HG03378 (cell line): ENCODE measurements around the gene DENND1A.

Experiments used
- ATAC-seq: cut with Tn5 transposase; IDR thresholded peaks from one replicate; pipeline ENCODE4 v1.9.1; 2021; ENCODE audit warnings: mild to moderate bottlenecking, moderate library complexity; ENCODE audit not compliant: unreplicated experiment

DENND1A gene

DNA sequence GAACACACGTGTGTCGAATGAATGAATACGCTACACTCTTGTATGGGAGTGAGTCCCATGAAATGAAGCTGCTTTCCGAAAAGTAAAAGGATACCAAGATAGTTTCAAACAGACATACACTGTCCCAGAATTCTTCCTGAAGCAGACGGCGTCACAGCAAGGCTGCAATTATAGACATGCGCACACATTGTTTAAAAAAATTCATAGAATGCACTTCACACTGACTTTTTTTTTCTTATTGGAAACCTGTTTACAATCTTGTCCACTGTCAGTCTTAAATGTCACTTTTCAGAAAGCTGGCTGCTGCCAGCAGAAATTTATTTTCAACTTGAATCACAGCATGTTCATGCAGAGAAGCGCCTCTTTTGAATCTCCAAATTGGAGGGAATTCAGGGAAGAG is 449.1 kb downstream of the DENND1A start:
- no peak for ATAC-seq

DNA sequence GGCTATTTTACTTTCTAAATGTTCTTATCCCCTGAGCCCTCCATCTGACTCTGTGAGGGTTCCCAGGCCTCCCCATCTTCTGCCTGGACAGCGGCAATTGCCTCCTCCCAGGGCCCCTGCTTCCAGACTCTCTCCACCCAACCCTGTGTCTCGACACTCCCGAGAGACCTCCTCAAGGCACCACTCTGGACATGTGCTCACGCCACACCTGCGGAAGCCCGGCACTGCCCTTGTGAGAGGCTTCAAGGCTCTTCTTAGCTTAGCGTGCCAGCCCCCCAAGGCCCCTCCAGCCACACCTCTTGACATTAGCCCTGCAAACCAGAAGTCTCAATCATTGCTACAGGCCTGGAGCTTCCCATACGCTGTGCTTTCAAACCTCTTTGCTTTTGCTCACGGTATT is 449.8 kb downstream of the DENND1A start:
- no peak for ATAC-seq

DNA sequence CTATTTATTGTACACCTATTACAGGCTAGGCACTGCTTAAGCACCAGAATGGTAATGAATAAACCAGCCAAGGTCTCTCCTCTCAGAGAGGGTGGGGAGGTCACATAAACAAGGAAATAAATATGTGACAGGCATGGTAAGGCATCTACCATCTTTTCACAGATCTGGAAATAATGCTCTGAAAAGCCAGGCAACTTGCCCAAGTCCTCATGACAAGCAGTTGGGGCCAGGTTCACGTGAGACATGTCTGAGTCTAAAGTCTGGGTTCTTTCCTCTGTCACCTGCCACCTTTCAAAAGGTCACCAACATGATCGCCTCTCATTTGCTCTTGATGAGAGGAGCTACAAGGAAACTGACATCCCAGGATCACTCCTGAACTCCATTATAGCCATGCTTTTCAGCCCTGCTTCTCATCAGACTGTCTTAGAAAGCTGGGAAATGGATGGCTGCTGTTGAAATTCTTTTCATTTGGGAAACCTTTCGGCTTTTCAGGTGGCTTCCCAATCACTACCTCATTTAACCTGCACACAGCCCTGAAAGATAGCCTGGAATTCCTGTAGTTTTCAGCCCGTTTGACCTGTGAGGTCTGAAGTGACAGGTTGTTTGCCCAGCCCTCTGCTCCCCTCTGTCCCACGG is 450.8 kb downstream of the DENND1A start:
- no peak for ATAC-seq

DNA sequence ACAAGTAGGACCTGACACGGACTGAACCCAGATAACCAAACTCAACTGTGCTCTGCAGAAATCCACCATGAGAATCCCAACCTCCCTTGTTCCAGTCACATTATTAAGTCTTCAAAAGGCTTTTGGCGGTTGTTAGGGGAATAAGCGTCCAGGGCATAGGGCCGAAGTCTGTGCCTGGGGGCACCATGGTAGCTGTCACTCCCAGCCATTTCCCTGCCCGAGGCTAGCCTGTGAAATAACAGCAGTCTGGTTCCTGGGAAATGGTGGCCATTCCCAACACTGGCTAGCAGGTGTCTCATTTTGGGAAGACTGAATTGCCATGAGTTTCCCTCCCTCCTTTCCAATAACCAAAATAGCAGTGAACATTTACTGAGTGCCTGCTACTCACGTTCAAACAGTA is 451.8 kb downstream of the DENND1A start:
- ATAC-seq, result no peak

DNA sequence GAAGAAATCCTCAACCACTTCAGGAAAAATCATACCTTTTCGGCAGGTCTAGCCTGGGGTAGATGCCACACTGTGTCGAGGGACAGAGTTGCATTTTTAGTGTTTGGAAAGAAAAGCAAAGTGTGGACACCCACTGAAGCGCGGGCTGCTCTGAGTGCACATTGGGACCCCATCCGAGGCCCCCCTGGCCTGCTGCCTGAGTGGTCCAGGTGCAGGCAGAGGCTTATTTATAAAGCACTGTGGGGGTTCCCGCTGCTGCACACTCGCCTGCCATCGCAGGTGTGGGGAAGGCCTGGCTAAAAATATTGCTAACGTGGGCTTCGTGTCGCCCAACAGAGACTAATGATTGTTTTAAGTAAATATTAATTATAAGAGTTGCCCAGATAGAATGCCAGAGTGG is 454.5 kb downstream of the DENND1A start:
- no peak for ATAC-seq

DNA sequence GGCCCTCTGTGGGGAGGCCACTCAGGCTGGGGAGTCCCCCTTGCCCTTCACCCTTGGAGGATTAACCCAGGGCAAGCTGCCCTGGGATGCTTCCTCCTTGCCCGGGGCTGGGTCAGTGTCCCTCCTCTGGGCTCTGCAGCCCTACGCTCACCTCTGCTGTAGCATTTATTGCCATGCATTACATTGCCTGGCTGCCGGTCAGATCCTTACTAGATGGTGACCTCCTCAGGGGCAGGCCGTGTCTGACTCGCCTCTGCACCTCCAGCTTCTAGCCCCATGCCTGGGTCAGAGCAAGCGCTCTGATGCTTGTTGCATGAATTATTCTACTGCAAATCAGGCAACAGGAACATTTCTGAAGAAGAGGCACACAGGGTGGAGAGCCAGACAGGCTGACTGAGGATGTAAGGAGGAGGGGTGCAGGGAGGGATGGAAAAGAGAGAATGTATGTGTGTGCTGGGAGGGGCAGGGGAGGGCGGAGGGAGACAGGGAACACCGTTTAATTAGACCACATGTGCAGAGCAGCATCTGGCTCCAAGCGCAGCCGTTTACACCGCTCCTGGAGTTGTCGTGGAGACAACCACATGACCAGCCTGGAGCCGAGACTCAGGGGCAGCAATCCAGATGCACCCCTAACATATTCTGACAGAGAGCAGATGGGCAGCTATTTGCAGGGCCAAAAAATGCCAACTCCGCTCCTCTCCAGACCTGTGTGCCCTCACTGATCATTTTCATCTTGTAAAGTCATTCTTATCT is 456.9 kb downstream of the DENND1A start:
- ATAC-seq, result no peak

DNA sequence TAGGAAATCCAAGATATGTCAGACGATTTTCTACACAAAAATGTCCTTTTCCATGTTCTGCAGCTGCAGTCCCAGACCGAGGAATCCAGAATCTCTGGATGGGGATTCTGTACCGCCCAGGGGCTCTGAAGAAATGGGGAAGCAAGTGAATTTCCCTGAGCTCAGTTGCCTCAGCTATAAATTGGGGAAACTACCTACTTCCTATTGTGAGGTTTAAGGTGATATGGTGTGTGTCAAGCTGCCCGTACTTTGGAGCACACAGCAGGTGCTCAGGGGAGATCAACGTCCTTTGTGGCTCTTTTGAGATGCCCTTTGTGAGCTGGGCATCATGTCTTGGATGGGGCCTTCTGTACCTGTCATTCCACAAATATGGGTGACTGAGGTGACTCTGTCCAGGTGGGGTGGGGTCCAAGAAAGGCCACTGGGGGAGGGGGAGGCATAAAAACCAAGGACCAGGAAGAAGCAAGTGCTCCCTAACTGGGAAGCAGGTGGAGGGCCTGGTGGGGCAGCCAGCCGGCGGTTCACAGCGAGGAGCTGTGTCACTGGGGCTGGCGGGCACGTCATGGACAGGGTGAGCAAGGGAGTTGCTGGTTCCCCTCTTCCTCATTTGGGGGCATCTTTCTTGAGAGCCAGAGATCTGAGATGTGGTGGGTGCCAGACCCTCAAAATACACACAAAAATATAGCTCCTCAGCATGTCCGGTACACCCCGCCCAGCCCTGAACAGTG is 457.9 kb downstream of the DENND1A start:
- ATAC-seq, result no peak

DNA sequence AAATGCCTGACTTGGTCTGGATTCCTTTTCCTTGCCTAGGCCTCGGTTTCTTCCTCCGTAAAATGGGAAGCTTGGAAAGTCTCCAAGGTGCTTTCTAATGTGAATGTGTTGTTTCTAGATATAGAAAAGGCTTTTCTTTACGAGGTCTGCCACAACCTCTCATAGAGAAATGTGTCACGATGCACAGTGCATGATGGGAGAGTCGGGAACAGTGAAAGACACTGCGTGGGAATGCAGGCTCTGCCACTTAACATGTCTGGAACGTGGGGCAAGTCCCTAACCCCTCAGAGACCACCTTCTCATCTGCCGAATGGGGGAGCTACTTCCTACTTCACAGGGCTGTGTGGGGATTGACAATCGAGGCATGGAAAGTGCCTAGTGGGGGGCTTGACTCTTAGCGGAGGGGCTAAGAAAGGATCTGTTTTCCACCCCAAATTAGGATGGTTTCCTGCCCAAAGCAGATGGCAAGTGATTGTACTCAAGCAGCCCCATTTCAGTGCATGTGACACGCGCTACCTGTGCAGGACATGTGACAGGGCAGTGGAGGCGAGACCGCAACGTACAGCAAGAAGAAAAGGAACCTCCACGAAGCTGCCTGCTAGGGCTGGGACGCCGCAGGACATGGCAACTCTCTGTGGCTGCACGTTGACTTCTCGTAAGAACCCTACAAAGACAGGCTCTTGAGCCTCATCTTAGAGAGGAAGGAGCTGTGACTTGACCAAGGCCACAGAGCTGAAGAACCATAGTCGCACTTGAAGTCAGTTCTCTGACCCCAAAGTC is 458.7 kb downstream of the DENND1A start:
- no peak for ATAC-seq

DNA sequence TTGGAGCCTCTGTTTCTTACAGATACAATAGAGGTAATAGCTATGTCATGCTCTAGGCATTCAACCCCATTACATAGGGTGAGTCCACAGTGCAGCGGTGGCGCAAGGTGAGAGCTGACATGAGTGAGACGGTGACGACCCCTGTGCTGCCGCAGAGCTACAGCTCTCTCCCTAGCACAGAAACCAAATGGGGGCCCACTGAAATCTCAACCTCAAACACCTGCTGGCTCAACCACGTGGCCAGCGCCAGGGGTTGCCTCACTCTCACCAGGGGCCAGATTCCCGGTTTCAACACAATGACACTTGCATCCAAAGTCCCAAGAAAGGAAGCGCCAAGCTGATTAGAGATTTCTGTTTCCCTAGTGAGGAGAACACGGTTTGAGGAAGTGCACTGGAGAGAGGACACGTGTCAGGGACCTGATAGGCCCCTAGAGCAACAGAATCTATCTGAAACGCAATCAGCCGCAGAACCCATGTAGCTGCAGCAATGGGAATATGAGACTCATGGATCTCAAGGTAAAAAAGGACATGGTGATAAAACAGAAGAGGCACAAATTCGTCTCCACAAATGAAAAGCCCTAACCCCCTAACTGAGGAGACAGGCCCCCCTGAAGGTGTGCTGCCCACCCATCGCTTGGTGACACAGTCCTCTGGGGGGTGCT is 459.7 kb downstream of the DENND1A start:
- no peak for ATAC-seq

DNA sequence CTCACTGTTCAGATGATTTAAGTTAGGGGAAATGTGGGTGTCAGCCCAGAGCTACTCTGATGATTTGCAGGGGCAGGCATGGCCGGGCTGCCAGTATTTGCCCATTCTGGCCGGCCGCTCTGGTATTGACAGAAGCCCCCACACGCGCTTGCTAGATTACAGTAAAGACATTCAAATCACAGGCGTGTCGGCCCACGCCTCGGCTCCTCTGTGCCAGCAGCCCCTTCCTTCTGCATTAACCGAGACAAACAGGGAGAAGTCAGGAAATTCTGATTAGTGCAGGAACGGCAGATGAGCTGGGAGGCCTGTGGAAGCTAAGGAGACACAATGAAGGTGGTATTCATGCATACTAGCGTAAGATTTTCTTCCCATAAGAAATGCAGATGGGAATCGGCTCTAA is 460.6 kb downstream of the DENND1A start:
- no peak for ATAC-seq

DNA sequence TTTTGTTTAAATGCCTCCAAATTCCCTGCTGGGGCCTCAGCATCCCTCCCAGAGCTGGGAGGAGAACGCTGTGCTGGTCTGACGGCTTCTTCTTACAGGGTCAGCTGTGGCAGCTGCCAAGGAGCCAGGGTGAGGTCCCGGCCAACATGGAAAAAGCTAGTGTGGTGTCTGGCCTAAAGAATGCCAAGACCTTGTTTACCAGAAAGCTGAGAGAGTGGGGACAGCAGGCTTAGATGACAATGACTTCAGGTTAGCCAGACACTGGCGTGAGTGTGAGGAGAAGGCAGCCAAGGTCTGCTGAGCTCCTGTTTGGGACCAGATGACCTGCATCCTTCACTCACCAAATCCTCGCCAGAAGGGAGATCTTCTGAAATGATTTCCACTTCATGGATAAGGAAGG is 461.4 kb downstream of the DENND1A start:
- no peak for ATAC-seq

DNA sequence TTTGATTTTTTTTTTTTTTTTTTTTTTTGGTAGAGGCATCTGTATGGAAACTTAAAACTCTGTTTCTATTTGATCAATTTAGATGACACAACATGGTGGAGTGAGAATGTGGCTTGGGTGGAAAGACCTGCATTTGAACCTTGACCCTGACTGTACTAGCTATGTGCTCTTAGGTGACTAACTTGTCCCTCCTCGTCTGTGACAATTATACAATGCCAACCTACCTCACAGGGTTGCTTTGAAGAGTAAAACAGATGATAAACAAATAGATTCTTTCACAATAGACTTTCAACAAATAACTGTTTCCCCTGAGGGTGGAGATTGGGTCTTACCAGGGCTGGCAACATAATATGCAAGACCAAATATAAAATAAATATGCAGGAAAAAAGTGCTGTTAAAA is 464.6 kb downstream of the DENND1A start:
- no peak for ATAC-seq

DNA sequence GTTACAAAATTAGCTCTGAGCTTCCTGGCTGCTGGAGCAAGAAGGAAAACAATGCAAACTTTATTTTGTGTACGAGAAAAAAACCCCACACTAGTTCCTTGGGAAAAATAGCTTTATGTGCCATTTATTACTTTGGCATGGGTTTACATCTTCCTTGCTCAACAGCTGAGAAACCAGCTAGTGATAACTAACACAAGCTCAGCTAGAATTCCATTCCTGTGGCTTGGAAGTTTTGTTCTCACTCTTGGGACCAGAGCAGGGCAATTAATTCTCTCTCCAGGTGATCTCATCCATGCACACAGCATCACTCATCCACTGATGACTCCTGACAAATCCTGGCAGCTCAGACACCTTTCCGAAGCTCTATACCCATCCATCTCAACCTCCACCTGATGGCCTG is 469.8 kb downstream of the DENND1A start:
- ATAC-seq, result no peak

DNA sequence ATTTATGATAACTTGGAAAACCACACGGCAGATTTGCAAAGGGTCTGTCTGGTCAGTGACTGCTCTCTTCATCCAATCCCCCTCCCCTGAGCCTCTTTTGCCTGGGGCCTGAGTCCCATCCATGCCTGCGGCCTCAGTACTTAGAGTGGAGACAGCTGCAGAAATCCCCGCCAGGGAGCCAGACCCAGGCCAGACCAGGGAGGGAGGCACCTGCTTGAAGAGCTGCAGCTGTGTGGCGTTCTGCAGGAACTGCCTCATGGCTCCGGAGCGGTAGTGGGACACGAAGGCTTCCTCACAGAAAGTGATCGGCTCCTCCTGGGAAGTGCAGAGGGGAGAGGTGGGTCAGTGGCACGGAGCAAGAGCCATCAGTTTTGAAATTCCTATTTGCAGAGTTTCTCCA is 472.3 kb downstream of the DENND1A start:
- ATAC-seq, result no peak

DNA sequence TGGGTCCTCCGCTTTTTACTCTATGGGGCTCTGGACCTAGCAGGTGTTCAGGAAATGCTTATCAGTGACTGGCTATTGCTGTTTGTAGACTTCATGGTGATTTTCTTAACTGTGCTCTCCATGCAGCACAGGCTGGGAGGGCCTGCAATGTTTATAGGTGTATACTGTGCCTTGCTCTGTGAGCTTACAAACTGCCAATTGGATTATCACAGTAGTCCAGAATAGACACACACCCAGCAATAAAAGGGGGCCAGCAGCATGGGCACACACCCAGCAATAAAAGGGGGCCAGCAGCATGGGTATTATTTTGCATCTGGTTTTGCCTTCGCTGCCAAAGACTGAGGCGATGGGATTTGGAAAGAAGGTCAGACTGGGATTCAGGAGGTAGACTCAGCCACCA is 473.9 kb downstream of the DENND1A start:
- no peak for ATAC-seq

DNA sequence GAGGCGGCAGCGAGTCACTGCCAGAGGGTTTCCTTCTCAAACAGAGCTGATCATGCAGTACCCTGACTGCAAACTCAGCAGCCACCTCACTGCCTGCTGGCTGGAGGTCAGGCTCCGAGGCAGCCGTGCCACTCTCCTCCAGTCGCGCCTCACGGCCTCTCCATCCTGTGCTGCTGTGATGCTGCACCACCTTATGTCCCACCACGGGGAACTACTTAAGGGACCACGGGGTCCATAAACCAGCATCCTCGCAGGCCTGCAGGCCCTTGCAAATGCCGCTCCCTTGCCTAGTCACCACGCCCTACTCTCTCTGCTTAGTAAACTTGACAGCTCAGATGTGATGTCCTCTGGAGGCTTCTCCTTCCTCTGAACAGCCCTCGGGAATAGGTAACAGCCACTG is 474.7 kb downstream of the DENND1A start:
- ATAC-seq, result no peak

DNA sequence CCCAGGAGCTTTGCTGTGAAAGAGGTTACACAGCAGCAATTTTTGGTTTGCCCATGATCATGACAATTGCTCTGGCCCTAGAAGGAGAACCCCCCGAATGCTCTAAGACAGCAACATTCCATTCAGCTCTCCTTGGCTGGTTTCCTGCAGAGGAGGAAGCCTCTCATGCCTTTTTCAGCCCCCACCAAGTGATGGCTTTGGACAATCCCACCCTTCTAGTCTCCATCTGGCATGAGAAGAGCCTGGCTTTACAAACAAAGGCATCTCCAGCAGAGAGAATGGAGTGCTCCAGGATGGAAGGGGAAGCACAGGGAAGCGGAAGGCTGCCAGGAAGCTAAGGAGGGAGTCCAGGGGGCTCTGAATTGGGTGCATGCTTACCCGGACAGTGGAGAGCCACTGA is 475.6 kb downstream of the DENND1A start:
- ATAC-seq, result no peak

DNA sequence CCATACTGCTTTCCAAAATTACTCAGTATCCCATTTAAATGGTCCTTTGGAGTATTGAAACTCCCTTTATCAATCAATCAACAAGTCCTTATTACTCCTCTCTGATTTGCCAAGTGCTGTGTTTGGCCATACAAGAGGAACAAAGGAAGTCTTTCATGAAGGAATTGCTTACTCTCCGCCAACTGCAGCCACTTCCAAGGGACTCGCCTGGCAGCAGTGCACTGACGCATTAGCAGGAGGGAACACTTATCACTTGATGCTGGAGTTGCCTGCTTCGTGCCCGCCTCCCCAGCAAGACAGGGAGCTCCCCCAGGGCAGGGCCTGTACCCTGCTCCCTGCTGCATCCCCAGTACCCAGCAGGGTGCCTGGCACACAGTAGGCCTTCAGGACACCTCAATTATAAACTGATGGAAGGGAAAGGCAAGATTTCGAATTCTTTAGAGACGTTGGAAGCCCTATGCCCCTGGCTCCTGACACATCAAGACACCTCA is 476.1 kb downstream of the DENND1A start:
- no peak for ATAC-seq

DNA sequence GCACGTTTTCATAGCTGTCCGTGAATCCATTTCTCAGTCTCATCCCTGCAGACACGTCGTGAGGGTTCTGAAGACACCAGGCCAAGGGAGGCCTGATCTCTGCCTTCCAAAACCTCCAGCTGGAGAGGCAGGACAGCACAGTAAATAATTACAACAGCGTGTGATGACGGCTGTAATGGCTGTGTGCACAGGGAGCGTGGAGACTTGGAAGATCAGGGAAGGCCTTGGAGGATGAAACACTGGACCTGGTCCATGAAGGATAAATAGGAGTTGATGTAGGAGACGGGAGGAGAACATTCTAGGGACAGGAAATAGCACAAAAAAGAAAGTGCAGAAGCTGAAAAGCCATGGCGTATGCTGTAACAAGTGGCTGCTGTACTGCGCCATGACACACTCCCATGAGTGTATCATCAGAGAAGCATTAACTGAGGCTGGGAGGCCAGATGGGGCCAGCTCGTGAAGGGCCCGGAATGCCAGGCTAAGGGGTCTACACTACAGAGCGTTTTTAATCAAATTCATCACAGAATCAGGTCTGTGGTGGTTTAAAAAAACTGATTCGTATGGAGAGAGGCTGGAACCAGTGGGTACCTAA is 476.8 kb downstream of the DENND1A start:
- ATAC-seq, result no peak

DNA sequence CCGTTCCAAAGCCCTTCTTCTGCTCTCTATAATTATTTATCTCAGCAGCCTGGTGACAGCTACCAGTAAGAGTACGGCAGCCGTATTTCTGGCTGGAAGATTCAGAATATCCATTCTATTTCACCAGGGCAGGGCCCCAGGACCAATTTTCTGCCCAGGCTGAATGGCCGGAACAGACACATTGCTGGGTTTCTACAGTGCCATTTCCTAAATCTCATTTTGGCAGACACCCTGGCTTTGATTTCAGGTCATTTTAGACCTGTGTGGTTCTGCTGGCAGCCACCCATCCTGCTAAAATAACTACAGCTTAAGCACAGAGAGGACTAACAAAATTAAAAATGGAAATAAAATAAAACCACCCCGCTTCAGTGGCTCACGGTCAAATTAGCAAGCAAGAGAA is 478.9 kb downstream of the DENND1A start:
- ATAC-seq, result no peak
